Left lung (tissue), 10 donors: ENCODE results near the gene TBCEL. TPM values are rescaled to one million over a fixed set of nuclear protein-coding genes. Genes with fewer than 3 reads are reported as not detected.

Source experiments
- ATAC-seq: fragments of 200-7000 bp; cut with Tn5 transposase; one replicate; pipeline ENCODE4 v1.9.1; 2020; ENCODE audit warnings: moderate library complexity
- DNase-seq, 4 donors: peaks; one replicate each; pipeline ENCODE4 v3.0.0-alpha.2; 2013 to 2020
- H3K27ac ChIP-seq, 2 donors: fragments of 200-600 bp; sonication (generic) in 1 of 2; one replicate each; pipeline versions ENCODE4 v1.5.0 to v1.8.0; 2020 to 2021
- H3K27me3 ChIP-seq, 2 donors: fragments of 200-600 bp; sonication (generic) in 1 of 2; one replicate each; pipeline versions ENCODE4 v1.5.0 to v1.8.0; 2020 to 2021
- H3K36me3 ChIP-seq, 2 donors: fragments of 200-600 bp; sonication (generic) in 1 of 2; one replicate each; pipeline versions ENCODE4 v1.5.0 to v1.8.0; 2020 to 2021
- H3K4me1 ChIP-seq, 2 donors: fragments of 200-600 bp; one replicate each; pipeline ENCODE4 v1.8.0; 2021
- H3K4me3 ChIP-seq, 2 donors: fragments of 200-600 bp; sonication (generic) in 1 of 2; one replicate each; pipeline versions ENCODE4 v1.5.0 to v1.8.0; 2020 to 2021; ENCODE audit warnings: mild to moderate bottlenecking in 1 of 2
- H3K9me3 ChIP-seq, 2 donors: fragments of 200-600 bp; sonication (generic) in 1 of 2; one replicate each; pipeline versions ENCODE4 v1.5.0 to v1.8.0; 2020 to 2021
- intact Hi-C, 2 donors: fragments of 100-400 bp; cut with DNase I; formaldehyde crosslinking; loops; one replicate each; pipeline versions ENCODE4 v1.11.2 to v1.14.2; 2022
- polyA plus RNA-seq, 6 donors: library from polyadenylated mRNA; unstranded; fragments of 120-200 nt; gene quantifications; one replicate each; pipeline ENCODE4 v1.2.1, GENCODE V29; 2013; ENCODE audit not compliant: insufficient read length in 6 of 6
- total RNA-seq, 2 donors: library from RNA; stranded (reverse); fragmentation: NEBNext Ultra II Directional; extraction: Animal tissue kit (Norgen Biotek cat#: 25700); gene quantifications; one replicate each; pipeline ENCODE4 v1.2.1, GENCODE V29; 2021
- TF ChIP-seq, protein P1 (sequence below), 2 donors: fragments of 200-600 bp; sonication (generic) in 1 of 2; IDR thresholded peaks; one replicate each; pipeline versions ENCODE4 v1.5.0 to v1.8.0; 2021; ENCODE audit warnings: antibody characterized with exemption in 2 of 2
- donor health status: DM: no; HTN: yes; CAD: no.
- donor health status: DM: no; HTN: no; CAD: no.

The TBCEL gene
- total and polyA plus RNA-seq, 8 donors: 27.5 to 38.0 (median 32.0) TPM

DNA sequence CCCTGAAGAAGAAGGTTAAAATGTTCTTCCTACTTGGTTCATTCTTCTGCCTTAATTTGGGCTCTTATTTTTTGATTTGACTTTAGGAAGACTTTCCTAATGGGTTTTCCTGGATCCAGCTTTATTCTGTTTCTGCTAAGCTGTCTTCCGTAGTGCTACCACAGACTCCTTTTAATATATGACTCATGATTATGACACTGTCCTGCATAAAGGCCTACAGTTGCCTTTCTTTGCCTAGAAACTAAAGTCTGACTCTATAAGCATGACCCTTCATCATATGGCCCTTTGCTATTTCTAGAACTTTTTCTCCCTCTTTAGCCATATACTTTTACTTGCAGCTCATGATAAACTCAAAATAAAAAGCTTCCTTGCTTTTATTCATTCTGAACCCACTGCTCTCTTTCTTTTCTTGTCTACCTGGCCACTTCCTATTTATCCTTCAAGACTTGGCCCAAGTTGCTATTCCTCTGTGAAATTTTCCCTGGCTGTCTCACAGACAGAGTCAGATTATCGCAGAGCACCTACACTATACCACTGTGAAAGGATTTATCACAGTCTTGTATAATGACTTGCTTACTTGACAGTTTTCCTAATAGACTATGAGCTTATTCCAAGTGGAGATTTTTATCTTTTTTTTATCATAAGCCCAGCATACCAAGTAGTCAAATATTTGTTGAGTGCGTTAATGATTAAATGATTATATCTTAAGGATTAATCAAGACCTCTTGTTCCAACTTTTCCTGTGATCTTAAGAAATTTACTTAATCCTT, 24.7 kb downstream of the TBCEL start:
- TF ChIP-seq, protein P1, sequence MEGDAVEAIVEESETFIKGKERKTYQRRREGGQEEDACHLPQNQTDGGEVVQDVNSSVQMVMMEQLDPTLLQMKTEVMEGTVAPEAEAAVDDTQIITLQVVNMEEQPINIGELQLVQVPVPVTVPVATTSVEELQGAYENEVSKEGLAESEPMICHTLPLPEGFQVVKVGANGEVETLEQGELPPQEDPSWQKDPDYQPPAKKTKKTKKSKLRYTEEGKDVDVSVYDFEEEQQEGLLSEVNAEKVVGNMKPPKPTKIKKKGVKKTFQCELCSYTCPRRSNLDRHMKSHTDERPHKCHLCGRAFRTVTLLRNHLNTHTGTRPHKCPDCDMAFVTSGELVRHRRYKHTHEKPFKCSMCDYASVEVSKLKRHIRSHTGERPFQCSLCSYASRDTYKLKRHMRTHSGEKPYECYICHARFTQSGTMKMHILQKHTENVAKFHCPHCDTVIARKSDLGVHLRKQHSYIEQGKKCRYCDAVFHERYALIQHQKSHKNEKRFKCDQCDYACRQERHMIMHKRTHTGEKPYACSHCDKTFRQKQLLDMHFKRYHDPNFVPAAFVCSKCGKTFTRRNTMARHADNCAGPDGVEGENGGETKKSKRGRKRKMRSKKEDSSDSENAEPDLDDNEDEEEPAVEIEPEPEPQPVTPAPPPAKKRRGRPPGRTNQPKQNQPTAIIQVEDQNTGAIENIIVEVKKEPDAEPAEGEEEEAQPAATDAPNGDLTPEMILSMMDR (IDR thresholded peaks at IDR 0.05): no peak
- H3K36me3 ChIP-seq: peaks cover 0 to 19% of the 10 kb centered on the region in 2 donors
- ATAC-seq: peak; percentile 76
- no peaks in the 10 kb centered on the region for H3K27me3 ChIP-seq
- intact Hi-C loops: no loop called here
- no peaks in the 10 kb centered on the region for H3K9me3 ChIP-seq
- H3K27ac ChIP-seq: peak overlapping the region in 1 of 2 donors; percentile 39
- no peaks in the 10 kb centered on the region for H3K4me1 ChIP-seq
- H3K4me3 ChIP-seq: no peak overlapping the region
- no peak for DNase-seq

DNA sequence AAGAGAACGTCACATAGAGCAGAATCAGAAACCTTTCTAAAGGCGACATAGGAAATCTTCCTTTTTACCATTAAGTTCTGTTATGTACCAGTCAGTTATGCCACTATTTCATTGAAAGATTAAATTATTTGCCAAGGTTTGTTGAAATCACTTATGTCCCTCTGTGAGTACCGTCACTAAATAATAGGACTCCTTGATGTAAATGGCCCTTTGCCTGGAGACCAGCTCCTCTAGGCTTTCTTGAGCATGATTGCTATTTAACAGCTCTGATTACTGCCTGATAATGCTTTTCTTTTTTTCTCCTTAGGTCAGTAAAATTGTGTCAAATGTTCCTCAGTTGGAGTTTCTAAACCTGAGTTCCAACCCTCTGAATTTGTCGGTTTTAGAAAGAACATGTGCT, 29.3 kb downstream of the TBCEL start:
- no peak for DNase-seq
- Histone ChIP-seq H3K27ac (no peak overlapping the region), H3K27me3 (no peaks in the 10 kb centered on the region), H3K4me1 (no peaks in the 10 kb centered on the region), H3K36me3 (peaks cover 0 to 38% of the 10 kb centered on the region in 2 donors), H3K4me3 (no peak overlapping the region), H3K9me3 (no peaks in the 10 kb centered on the region)
- ATAC-seq: peak; percentile 72
- intact Hi-C loops: no loop called here
- TF ChIP-seq, protein P1 (IDR thresholded peaks at IDR 0.05): no peak

DNA sequence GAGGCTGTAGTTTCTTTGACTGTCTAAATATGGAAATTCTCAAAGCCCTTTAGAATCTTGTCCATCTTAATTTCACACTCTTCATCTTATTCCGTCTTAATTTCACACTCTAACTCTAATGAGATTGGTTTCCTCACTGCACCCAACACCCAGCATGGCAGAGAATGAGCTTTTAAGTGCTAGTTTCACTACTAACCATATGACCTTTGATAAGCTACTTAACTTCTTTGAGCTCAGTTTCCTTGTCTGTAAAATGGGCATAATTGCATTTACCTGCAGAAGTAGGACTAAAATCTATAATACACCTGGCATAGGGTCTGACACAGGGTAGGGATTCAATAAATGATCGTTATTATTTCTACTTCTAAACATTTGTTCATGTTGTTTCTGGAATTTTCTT, 30.4 kb downstream of the TBCEL start:
- H3K27ac ChIP-seq: no peak overlapping the region
- no peaks in the 10 kb centered on the region for H3K4me1 ChIP-seq
- H3K9me3 ChIP-seq: no peaks in the 10 kb centered on the region
- TF ChIP-seq, protein P1 (IDR thresholded peaks at IDR 0.05): no peak
- intact Hi-C loops: no loop called here
- no peaks in the 10 kb centered on the region for H3K27me3 ChIP-seq
- H3K36me3 ChIP-seq: peaks cover 0 to 33% of the 10 kb centered on the region in 2 donors
- ATAC-seq (no peak), DNase-seq (no peak)
- H3K4me3 ChIP-seq: no peak overlapping the region

DNA sequence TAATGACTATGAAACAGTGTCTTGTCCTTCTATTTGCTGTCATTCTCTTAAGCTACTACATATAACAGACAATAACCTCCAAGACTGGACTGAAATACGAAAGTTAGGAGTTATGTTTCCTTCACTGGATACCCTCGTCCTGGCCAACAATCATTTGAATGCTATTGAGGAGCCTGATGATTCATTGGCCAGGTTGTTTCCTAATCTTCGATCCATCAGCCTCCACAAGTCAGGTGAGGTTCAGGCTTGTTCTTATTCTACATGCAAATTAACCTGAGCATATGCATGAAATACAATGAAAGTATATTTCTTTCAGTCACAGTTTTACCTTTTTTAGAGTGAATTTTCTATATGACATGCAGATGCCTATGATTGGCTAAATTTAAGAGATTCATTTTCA, 31.2 kb downstream of the TBCEL start:
- TF ChIP-seq, protein P1 (IDR thresholded peaks at IDR 0.05): no peak
- H3K27ac ChIP-seq: no peak overlapping the region
- no peaks in the 10 kb centered on the region for H3K9me3 ChIP-seq
- ATAC-seq (no peak), DNase-seq (no peak)
- peaks cover 0 to 33% of the 10 kb centered on the region in 2 donors for H3K36me3 ChIP-seq
- H3K4me3 ChIP-seq: no peak overlapping the region
- H3K27me3 ChIP-seq: no peaks in the 10 kb centered on the region
- intact Hi-C loops: no loop called here
- no peaks in the 10 kb centered on the region for H3K4me1 ChIP-seq

DNA sequence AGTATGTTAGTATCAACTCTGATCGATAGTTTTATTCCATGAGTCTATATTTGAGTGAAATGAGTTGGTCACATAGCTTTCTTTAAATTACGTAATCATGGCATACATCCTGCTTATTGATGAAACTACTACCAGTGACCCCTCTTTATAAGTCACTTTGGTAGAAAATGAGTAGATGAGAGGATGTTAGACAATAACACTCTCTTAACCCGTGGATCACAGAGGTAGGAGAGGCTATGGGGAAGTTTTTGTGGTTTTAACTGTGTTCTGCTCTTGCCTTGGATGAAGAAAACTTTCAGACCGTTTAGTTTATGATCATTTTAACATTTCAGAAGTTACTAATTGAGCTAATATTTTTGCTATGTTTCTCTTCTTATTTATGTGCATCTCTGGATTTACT, 34.0 kb downstream of the TBCEL start:
- intact Hi-C loops: no loop called here
- H3K27me3 ChIP-seq: no peaks in the 10 kb centered on the region
- ATAC-seq (no peak), DNase-seq (no peak)
- H3K36me3 ChIP-seq: peaks cover 0 to 49% of the 10 kb centered on the region in 2 donors
- no peaks in the 10 kb centered on the region for H3K9me3 ChIP-seq
- H3K4me1 ChIP-seq: no peaks in the 10 kb centered on the region
- TF ChIP-seq, protein P1 (IDR thresholded peaks at IDR 0.05): no peak
- H3K4me3 ChIP-seq: no peak overlapping the region
- no peak overlapping the region for H3K27ac ChIP-seq
